ENCODE measurements around the gene INSM1. TPM values are rescaled to one million over a fixed set of nuclear protein-coding genes. Genes with fewer than 3 reads are reported as not detected.

INSM1 gene
- total RNA-seq, 1 donor from 2014 or later, result not detected

DNA sequence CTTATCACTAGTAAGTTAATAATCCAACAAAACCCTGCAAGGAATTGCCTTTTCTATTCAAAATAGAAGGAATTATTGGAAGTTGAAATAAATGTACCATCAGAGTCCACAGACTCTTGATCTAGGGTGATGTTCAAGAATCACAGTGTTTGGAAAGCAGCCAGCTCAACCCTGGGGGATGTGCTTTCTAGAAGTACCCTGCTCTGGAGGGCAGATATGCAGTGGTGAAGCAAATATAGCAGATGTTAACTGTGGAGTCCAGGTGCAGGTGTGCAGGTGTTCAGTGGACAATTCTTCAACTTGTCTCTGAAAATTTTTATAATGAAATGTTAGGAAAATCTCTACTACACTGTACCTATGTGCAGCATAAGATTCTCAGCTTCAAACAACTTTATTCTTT is 9.1 kb upstream of the INSM1 start:
- ATAC-seq (no peak), DNase-seq (ENCODE audit: missing footprints) (no peak)
- intact Hi-C loops (cut with DNase I), result no loop called here

DNA sequence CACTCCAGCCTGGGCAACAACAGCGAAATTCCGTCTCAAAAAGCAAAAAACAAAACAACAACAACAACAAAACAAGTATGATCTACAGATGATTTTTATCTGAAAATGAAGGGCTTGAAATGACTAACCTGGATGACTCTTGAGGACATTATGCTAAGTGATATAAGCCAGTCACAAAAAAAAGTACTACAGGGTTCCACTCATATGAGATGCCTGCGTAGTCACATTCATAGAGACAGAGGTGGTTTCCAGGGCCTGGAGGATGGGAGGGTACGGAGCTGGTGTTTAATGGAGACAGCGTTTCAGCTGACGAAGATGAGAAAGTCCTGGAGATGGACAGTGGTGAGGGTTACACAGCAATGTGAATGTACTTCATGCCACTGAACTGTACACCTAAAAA is 8.3 kb upstream of the INSM1 start:
- intact Hi-C loops (cut with DNase I), result loop anchor here (2.0 to 10.0 kb wide), 3 partner anchors 105 to 272 kb away; no protein-coding TSS in a partner anchor
- no peak for DNase-seq (ENCODE audit: missing footprints)
- no peak for ATAC-seq

DNA sequence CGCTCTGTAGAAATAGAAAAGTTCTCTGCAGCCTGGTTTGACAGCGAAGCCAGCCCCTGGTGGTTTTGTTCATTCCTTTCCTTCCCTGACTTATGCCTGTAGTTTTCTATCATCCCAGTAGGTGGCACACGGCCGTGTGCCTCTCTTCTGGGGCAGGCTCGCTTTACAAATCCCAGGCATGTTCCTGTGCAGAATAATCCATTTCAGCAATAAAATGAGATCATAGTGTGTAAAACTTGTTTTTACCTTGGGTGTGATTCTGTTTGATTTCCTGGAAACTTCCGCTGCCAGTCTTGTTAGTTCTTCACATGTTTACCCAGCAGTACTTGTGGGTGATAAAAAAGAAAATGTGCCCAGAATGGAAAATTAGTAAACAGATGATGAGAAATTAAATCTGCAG is 7.4 kb upstream of the INSM1 start:
- intact Hi-C loops (cut with DNase I), result loop anchor here (2.0 to 10.0 kb wide), 3 partner anchors 104 to 273 kb away; no protein-coding TSS in a partner anchor
- ATAC-seq (peak; percentile 76), DNase-seq (ENCODE audit: missing footprints) (no peak)

DNA sequence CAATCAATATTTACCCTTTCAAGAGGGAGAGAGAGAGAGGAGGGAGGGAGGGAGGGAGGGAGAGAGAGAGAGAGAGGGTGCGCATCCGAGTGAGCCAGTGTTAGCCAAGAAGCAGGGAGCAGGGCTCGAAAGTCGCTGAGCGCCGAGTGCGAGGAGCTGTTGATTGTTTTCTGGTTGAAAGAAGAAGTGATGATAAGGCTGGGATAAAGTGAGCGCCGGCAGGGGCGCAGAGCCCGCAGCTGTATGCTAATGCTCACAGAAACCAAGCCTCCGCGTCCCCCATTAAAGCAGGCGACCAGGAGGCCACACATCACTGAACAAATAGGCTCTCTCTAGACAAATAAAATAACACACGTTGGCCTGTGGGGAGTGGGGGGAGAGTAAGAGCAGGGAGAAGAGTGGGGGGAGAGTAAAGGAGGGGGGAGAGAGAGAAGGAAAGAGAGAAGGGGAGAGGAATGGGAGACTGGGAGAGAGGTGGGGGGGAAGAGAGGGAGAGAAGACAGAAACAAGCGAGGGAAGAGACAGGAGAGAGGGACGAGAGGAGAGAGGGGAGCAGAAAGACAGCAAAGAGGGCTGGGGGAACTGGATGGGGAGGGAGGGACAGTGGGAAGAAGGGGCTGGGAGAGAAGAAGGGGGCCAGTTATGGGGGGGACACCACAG is 5.0 kb upstream of the INSM1 start:
- intact Hi-C loops (cut with DNase I), result loop anchor here (5.0 to 10.0 kb wide), 2 partner anchors 102 to 276 kb away; no protein-coding TSS in a partner anchor
- no peak for ATAC-seq
- no peak for DNase-seq (ENCODE audit: missing footprints)

DNA sequence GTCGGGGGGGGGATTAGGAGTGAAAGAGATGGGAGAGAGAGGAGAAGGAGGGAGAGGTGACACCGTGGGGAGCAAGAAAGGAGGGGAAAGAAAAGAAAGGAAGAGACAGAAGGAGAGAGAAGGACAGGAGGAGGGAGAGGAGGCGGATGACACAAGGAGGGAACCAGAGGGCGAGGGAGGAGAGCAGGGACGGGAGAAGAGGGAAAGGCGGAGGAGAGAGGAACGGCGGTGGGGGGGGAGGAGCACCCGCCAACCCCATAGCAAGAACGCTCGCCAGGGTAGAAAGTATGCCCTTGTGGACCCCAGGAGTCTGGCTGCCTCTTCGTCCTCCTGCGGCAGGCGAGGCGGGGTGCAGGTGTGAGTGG is 4.5 kb upstream of the INSM1 start:
- intact Hi-C loops (cut with DNase I), result loop anchor here (5.0 to 10.0 kb wide), 2 partner anchors 101 to 276 kb away; no protein-coding TSS in a partner anchor
- ATAC-seq, result no peak
- DNase-seq (ENCODE audit: missing footprints), result no peak

DNA sequence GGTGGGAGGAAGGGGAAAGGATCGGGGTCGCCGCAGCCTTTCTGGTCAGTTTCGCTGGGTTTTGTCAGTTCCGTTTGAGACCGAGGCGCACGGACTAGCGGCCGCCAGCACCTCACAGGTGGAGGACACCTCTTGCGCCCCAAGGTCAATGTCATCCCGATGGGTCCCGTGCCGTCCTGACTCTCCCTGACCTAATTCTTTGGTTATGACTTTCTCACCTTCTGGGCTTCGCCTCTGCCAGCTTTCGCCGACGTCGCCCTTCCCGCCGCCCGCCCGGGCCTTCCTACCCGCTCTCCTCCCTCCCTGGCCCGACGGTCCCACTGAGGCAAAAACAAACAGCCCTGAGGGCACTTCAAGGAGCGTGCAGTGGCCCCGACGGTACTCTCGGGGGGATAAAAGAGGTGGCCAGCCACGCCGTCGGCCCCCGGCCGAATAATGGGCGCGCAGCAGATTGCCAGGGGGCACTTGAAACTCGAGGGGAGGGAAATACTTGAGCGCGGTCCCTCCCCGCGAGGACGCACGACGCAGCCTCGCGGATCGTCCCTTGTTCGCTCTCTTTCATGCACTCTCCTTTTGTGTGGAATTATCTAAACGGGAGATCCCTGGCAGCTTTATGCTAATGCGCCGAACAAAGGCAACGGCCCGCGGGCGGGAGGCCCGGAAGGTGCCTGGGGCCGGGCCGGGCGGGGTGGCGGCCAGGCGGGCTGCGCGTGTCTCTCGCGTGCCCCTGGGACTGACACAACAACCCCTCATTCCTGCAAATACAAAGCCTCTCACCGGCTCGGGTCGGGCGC is 3.9 kb upstream of the INSM1 start:
- intact Hi-C loops (cut with DNase I), result loop anchor here (5.0 to 10.0 kb wide), 2 partner anchors 101 to 277 kb away; no protein-coding TSS in a partner anchor
- no peak for ATAC-seq
- DNase-seq (ENCODE audit: missing footprints), result no peak

DNA sequence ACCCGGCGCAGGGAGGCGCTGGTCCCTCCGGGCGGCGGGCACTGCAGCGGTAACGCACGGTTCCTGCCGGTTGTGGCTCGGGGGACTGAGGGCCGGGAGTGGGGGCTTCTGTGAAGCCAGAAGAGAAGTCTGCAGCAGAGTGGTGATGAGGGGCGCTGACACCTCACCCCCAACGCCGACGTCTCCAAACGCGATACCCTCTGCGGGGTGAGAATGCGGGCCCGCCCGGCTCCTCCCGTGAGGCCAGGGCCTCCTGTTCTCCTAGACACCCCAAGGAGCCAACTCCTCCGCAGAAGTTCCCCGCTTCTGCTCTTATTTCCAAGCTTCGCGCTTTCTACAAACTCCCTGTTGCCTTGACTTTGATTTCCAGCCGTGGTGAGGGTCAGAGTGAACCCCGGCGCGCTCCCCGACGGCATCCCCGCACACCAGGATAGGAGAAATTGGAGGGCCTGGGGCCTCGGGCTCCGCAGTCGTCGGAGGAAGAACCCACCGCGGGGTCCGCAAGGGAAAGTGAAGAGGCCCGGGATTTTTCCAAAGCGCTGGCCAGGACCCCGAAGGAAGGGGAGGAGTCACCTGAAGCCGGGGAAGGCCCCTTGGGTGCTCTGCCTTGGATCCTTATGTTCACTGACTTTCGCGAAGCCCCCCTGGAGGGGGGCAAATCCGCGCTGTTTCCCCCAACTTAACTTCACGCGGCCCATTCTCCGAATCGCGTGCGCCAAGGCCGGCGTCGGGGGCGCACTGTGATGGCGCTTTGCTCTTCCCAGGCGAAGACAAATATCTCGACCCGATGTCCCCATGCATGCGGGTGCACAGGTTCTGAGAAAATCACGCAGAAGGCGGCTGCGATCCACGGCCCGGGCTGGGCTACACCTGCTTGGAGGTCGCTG is 3.1 kb upstream of the INSM1 start:
- DNase-seq (ENCODE audit: missing footprints) (no peak), ATAC-seq (no peak)
- intact Hi-C loops (cut with DNase I), result loop anchor here (5.0 to 10.0 kb wide), 2 partner anchors 100 to 278 kb away; no protein-coding TSS in a partner anchor

DNA sequence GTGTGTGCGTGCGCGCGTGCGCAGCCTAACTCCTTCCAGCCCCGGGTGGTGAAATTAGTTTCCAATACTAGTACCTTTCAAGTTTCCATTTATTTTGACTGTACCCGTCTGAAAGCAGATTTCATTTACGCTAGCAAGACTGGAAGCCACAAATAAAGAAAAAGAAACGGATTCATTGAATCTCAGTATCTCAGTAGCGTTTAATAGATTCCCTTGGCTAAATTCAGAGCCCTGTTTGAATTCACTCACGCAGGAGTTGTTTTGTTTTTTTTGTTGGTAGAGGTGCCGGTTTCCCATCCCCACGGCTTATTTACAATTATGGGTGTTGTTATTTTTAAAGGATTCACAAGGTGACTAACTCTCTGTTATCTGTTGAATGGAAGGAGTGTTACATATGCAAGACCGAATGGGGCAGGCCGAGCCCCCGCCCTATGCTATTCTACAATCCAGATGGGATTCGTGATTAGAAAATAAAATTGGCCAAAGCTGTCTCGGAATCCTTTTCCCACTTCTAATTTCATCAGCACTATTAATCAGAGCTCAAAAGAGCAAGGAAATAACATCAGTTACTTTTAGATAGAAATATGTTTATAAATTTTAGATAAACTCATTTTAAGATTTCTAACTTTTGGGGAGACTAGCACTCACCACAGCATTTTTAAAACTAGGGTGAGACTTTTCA is 2.3 kb upstream of the INSM1 start:
- no peak for ATAC-seq

DNA sequence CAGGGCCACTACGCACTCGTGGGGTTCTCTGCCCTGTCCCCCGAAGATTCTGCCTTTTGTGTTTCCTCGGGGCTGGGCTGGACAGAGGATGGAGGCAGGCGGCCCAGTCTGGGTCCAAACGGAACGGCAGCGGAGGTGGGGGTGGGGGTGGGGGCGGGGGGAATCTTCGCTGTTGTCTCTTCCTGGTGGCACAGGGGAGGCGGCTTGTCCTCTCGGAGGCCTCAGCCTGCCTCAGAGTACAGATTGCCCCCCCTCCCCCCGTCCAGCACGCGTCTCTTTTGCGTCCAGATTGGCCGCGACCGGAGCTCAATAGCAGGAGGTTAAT is 1.4 kb upstream of the INSM1 start:
- intact Hi-C loops (cut with DNase I), result loop anchor here (10.0 kb wide), 1 partner anchor 98 kb away; no protein-coding TSS in a partner anchor
- ATAC-seq (no peak), DNase-seq (ENCODE audit: missing footprints) (no peak)

More for the DNA sequence above, 2.3 kb upstream of the INSM1 start:
- DNase-seq (ENCODE audit: missing footprints), result no peak
- intact Hi-C loops (cut with DNase I), result loop anchor here (10.0 kb wide), 1 partner anchor 99 kb away; no protein-coding TSS in a partner anchor

DNA sequence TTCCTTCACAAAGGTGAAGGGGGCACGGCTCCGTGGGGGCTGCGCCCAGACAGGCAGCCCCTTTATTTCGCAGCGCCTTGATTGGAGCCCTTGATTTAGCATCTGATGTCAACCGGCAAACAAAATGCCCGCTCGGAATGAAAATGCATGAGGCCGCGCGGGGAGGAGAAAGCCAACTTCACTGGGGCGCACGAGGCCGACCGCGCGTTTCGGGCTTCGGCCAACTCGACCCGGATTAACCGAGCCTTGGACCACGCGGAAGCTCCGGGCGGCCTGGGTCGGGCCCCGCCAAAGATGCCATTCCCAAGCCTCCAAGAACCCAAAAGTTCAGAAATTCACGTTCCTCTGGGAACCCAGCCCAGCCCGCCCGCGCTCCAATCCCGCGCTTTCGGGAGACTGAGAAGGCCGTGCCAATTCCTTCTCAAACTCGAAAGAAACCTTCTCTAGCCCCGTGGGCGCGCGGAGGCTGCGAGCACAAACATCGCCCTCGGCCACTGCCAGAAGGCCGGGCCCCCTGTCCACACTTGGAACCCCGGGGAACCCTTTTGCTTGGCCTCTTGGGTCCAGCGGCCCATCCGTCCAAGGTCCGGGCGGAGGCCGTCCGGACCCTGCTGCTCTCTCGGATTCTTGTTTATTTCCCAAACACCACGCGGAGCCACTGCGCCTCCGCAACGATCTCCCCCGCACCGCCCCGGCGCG is 879 bp upstream of the INSM1 start:
- no peak for DNase-seq (ENCODE audit: missing footprints)
- ATAC-seq, result no peak
- intact Hi-C loops (cut with DNase I), result loop anchor here (10.0 kb wide), 1 partner anchor 98 kb away; no protein-coding TSS in a partner anchor

DNA sequence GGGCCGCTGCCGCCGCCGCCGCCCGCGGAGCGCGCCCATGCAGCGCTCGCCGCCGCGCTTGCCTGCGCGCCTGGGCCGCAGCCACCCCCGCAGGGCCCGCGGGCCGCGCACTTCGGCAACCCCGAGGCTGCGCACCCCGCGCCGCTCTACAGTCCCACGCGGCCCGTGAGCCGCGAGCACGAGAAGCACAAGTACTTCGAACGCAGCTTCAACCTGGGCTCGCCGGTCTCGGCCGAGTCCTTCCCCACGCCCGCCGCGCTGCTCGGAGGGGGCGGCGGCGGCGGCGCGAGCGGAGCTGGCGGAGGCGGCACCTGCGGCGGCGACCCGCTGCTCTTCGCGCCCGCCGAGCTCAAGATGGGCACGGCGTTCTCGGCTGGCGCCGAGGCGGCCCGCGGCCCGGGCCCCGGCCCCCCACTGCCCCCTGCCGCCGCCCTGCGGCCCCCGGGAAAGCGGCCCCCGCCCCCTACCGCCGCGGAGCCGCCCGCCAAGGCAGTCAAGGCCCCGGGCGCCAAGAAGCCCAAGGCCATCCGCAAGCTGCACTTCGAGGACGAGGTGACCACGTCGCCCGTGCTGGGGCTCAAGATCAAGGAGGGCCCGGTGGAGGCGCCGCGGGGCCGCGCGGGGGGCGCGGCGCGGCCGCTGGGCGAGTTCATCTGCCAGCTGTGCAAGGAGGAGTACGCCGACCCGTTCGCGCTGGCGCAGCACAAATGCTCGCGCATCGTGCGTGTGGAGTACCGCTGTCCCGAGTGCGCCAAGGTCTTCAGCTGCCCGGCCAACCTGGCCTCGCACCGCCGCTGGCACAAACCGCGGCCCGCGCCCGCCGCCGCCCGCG is 730 bp downstream of the INSM1 start:
- no peak for DNase-seq (ENCODE audit: missing footprints)
- intact Hi-C loops (cut with DNase I), result loop anchor here (10.0 kb wide), 1 partner anchor 96 kb away; no protein-coding TSS in a partner anchor
- ATAC-seq, result no peak

DNA sequence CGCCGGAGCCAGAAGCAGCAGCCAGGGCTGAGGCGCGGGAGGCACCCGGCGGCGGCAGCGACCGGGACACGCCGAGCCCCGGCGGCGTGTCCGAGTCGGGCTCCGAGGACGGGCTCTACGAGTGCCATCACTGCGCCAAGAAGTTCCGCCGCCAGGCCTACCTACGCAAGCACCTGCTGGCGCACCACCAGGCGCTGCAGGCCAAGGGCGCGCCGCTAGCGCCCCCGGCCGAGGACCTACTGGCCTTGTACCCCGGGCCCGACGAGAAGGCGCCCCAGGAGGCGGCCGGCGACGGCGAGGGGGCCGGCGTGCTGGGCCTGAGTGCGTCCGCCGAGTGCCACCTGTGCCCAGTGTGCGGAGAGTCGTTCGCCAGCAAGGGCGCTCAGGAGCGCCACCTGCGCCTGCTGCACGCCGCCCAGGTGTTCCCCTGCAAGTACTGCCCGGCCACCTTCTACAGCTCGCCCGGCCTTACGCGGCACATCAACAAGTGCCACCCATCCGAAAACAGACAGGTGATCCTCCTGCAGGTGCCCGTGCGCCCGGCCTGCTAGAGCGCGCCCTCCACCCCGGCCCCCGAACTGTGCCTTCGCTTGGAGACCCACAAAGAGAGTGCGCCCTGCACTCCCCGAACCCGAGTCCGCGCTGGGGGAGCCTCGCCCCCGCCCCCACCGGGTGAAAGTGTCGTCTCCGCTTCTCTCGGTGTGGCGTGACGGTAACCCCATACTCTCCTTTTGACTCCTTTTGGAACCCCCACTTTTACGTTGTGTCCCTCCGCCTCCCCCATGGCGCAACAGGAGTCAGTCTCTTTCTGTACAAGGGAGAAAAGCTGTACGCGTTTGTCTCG is 1.6 kb downstream of the INSM1 start:
- DNase-seq (ENCODE audit: missing footprints), result no peak
- ATAC-seq, result no peak
- intact Hi-C loops (cut with DNase I), result loop anchor here (10.0 kb wide), 1 partner anchor 95 kb away; no protein-coding TSS in a partner anchor

DNA sequence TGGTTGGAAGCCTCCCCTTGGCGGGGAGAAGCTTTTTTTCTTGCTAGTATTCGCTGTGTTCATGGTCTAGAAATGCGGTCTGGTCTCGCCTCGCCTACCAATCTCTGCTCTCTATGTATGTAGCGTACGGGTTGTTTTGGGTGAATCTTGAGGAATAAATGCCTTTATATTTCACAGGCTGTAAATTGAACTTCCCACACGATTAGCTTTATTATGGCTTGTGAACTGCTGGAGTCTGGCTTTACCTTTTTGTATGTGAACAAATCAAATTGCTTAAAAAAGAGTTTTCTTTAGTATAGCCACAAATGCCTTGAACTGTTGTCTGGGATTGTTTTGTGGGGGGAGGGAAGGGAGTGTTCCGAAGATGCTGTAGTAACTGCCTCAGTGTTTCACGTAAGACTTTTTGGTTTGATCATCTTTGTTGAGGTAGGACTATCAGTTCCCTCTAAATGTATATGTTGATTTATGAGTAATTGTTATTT is 2.2 kb downstream of the INSM1 start:
- ATAC-seq (no peak), DNase-seq (ENCODE audit: missing footprints) (no peak)
- intact Hi-C loops (cut with DNase I), result no loop called here

DNA sequence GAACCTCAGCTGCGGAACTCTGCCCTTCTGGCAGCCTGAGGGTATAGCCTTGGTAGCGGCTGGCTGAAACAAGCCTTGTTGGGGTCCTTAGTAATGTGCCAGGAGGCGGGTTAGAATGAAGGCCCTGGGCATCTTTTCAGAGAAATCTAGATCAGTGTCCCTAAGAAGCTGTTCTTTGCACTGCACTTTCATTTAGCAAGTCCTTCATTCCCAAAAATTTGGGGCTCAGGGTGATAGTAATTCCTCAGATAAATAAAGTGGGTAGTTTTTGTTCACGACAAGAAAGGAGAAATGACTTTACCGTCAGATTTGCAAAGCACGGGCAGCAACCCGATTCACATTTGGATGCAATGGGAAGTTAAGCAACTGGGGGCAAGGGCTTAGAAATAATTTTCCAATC is 3.2 kb downstream of the INSM1 start:
- intact Hi-C loops (cut with DNase I), result no loop called here
- no peak for ATAC-seq
- no peak for DNase-seq (ENCODE audit: missing footprints)

DNA sequence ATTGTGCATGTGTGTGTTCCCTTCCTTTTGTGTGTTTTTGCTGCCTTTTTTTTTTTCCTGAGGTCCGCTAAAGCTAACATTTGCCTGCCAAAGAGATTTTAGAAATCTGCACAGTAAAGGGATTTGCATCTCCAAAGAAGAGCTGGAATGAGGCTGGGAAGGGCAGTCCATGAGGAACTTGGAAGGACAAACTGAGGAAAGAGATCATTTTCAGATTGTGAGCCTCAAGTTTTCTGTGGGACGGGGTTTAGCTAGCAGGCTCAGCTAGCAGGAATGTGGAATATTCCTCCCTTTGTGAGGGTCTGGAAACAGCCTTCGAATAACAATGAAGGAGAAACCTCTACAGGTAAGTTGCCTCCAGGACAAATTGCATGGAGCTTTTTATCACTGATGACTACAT is 3.8 kb downstream of the INSM1 start:
- no peak for DNase-seq (ENCODE audit: missing footprints)
- no peak for ATAC-seq
- intact Hi-C loops (cut with DNase I), result no loop called here

DNA sequence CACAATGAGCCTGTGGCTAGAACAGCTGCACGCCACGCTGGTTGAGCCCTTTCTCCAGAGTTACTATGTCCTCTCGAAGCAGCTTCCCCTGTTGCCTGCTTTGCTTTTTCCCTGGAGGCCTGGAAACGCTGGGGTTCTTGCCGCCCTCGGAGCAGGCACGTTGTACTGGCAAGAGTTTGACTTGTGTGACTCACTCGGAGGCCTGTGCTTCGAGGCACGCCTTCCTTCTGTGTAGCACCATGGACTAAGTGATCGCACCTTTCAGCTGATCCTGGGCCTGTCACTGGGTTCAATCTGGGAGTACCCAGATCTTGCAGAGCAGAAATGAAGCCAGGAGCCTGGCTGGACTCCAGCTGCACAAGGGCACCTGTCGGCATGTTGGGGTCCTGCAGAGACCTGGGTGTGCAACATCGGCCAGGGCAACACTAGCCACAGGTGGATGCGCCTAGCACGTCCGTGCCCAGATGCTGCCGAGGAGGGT is 5.2 kb downstream of the INSM1 start:
- no peak for DNase-seq (ENCODE audit: missing footprints)

More for the DNA sequence above, 5.2 kb downstream of the INSM1 start:
- intact Hi-C loops (cut with DNase I), result no loop called here
- no peak for ATAC-seq
